Prostate gland (tissue), 2 donors: Measurements from ENCODE around the gene SPATA1.

ENCODE experiments used
- POLR2A ChIP-seq: fragments of 450-650 bp; IDR thresholded peaks from one replicate; pipeline ENCODE4 v1.6.1; 2016; ENCODE audit warnings: antibody characterized with exemption, mild to moderate bottlenecking
- POLR2AphosphoS5 ChIP-seq: sonication (generic); formaldehyde crosslinking; IDR thresholded peaks from one replicate; pipeline ENCODE4 v1.6.1; 2017; ENCODE audit warnings: antibody characterized with exemption
- TF ChIP-seq, protein P1 (sequence below), 4 experiments: fragments of 200-600 bp in 2 of 4; fragments of 450-650 bp in 2 of 4; sonication (generic) in 2 of 4; IDR thresholded peaks; 1 replicate in 3 of 4; 2 replicates in 1 of 4; pipeline ENCODE4 v1.5.1; 2016 to 2019; ENCODE audit warnings: antibody characterized with exemption in 4 of 4, mild to moderate bottlenecking in 2 of 4, moderate library complexity in 2 of 4

DNA sequence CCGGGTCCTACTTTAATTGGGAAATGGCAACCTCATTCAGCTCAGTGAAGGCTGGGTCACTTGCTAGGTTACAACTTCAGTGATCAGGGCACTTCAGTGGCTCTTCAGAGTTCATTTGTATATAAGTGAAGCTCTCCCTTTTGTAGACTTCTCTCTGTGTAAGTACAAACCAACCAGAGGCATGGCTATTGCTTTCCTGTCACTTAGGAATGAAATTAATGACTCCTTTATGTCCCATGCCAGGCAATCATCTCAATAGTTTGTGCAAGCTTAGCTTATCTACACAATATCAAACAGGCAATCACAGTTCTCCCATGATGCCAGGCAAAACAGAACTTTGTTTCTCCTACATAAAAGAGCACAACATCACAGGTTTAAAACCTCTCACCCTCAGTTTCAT is 90.8 kb downstream of the SPATA1 start:
- TF ChIP-seq POLR2A = no peak
- TF ChIP-seq, protein P1, sequence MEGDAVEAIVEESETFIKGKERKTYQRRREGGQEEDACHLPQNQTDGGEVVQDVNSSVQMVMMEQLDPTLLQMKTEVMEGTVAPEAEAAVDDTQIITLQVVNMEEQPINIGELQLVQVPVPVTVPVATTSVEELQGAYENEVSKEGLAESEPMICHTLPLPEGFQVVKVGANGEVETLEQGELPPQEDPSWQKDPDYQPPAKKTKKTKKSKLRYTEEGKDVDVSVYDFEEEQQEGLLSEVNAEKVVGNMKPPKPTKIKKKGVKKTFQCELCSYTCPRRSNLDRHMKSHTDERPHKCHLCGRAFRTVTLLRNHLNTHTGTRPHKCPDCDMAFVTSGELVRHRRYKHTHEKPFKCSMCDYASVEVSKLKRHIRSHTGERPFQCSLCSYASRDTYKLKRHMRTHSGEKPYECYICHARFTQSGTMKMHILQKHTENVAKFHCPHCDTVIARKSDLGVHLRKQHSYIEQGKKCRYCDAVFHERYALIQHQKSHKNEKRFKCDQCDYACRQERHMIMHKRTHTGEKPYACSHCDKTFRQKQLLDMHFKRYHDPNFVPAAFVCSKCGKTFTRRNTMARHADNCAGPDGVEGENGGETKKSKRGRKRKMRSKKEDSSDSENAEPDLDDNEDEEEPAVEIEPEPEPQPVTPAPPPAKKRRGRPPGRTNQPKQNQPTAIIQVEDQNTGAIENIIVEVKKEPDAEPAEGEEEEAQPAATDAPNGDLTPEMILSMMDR (IDR thresholded peaks at IDR 0.05) = no peak
- no peak for TF ChIP-seq POLR2AphosphoS5
